Mucosa of descending colon (tissue), 3 donors: ENCODE data around the gene ANKS1B. TPM values are rescaled to one million over a fixed set of nuclear protein-coding genes. Genes with fewer than 3 reads are reported as not detected.
"Not testable (repeated sequence)": the region's sequence is repeated elsewhere in the genome, so short reads cannot be mapped to it uniquely, and the experiment has no call there.

Experiments used
- ATAC-seq: fragments of 200-7000 bp; cut with Tn5 transposase; one replicate; pipeline ENCODE4 v1.9.1; 2020; ENCODE audit warnings: mild to moderate bottlenecking, moderate library complexity
- DNase-seq, 3 donors: peaks; one replicate each; pipeline ENCODE4 v3.0.0-alpha.2; 2020
- H3K36me3 ChIP-seq: fragments of 200-600 bp; one replicate; pipeline ENCODE4 v1.8.0; 2021; ENCODE audit warnings: low read depth, mild to moderate bottlenecking
- H3K4me1 ChIP-seq: fragments of 200-600 bp; one replicate; pipeline ENCODE4 v1.8.0; 2021; ENCODE audit warnings: low read depth, mild to moderate bottlenecking
- H3K4me3 ChIP-seq: fragments of 200-600 bp; one replicate; pipeline ENCODE4 v1.8.0; 2021; ENCODE audit warnings: mild to moderate bottlenecking
- H3K9me3 ChIP-seq: fragments of 200-600 bp; one replicate; pipeline ENCODE4 v1.8.0; 2021; ENCODE audit warnings: mild to moderate bottlenecking
- CTCF ChIP-seq: fragments of 200-600 bp; IDR thresholded peaks from one replicate; pipeline ENCODE4 v1.8.0; 2022; ENCODE audit warnings: antibody characterized with exemption, mild to moderate bottlenecking
- intact Hi-C, 2 donors: fragments of 100-400 bp; cut with DNase I in 1 of 2; cut with micrococcal nuclease in 1 of 2; formaldehyde crosslinking; loops; one replicate each; pipeline versions ENCODE4 v1.11.0 to v1.11.1; 2022; cut with DNase I, micrococcal nuclease
- total RNA-seq, 3 donors: library from RNA; stranded (reverse); fragmentation: NEBNext Ultra II Directional in 2 of 3; extraction: Animal tissue kit (Norgen Biotek cat#: 25700) in 2 of 3; gene quantifications; one replicate each; pipeline versions ENCODE4 v1.2.1 to v1.2.4, GENCODE V29; 2021 to 2023
- donor health status: DM: no; HTN: no; CAD: no; lungs with moderate emphysema.
- donor health status: DM: no; HTN: no; CAD: no.
- donor health status: DM: no; HTN: yes; CAD: no.

The ANKS1B gene
- total RNA-seq, 3 donors from 2014 or later = 1.1 to 22.2 (median 2.3) TPM

GRCh38 chr12:98970950-98971349, 1013.8 kb downstream of the ANKS1B start:
- no peak for TF ChIP-seq CTCF
- no peaks in the 10 kb centered on the region for H3K4me1 ChIP-seq
- no peaks in the 10 kb centered on the region for H3K36me3 ChIP-seq
- no peak for ATAC-seq
- no peak for DNase-seq
- H3K4me3 ChIP-seq = no peak overlapping the region
- intact Hi-C loops = no loop called here
- H3K9me3 ChIP-seq = no peaks in the 10 kb centered on the region

- Histone ChIP-seq H3K4me3 (no peak overlapping the region), H3K36me3 (no peaks in the 10 kb centered on the region), H3K4me1 (no peaks in the 10 kb centered on the region), H3K9me3 (no peaks in the 10 kb centered on the region)
- DNase-seq = no peak
- ATAC-seq = no peak
- intact Hi-C loops = no loop called here
- TF ChIP-seq CTCF = no peak
These were observed 1014.5 kb downstream of the ANKS1B start for GRCh38 chr12:98970210-98970609.

GRCh38 chr12:98968896-98969295, 1015.8 kb downstream of the ANKS1B start:
- TF ChIP-seq CTCF = no peak
- H3K36me3 ChIP-seq = no peaks in the 10 kb centered on the region
- DNase-seq (no peak), ATAC-seq (no peak)
- no peaks in the 10 kb centered on the region for H3K4me1 ChIP-seq
- H3K9me3 ChIP-seq = no peaks in the 10 kb centered on the region
- intact Hi-C loops = no loop called here
- H3K4me3 ChIP-seq = no peak overlapping the region

- DNase-seq = not testable (repeated sequence)
These were observed 1027.6 kb downstream of the ANKS1B start for GRCh38 chr12:98957135-98957534.

GRCh38 chr12:98955284-98955683, 1029.5 kb downstream of the ANKS1B start:
- Histone ChIP-seq H3K4me3 (no peak overlapping the region), H3K4me1 (no peaks in the 10 kb centered on the region), H3K9me3 (no peaks in the 10 kb centered on the region), H3K36me3 (no peaks in the 10 kb centered on the region)
- intact Hi-C loops = no loop called here
- DNase-seq = no peak
- no peak for ATAC-seq
- no peak for TF ChIP-seq CTCF

More at GRCh38 chr12:98957135-98957534, 1027.6 kb downstream of the ANKS1B start:
- H3K4me3 ChIP-seq, ATAC-seq, H3K9me3 ChIP-seq, H3K36me3 ChIP-seq, H3K4me1 ChIP-seq, intact Hi-C loops: not testable (repeated sequence)

- DNase-seq = no peak
- no peak overlapping the region for H3K4me3 ChIP-seq
- intact Hi-C loops = no loop called here
- ATAC-seq = no peak
- no peak for TF ChIP-seq CTCF
- H3K36me3 ChIP-seq = no peaks in the 10 kb centered on the region
- H3K9me3 ChIP-seq = no peaks in the 10 kb centered on the region
- no peaks in the 10 kb centered on the region for H3K4me1 ChIP-seq
These were observed 1030.2 kb downstream of the ANKS1B start for GRCh38 chr12:98954506-98954905.
